Uterus (tissue), 4 donors: ENCODE measurements around the gene ANKRD55. TPM values are rescaled to one million over a fixed set of nuclear protein-coding genes. Genes with fewer than 3 reads are reported as not detected.
"Not testable (repeated sequence)": the region's sequence is repeated elsewhere in the genome, so short reads cannot be mapped to it uniquely, and the experiment has no call there.

Source experiments
- DNase-seq, 2 donors: peaks; one replicate each; pipeline ENCODE4 v3.0.0-alpha.2; 2019 to 2020
- H3K27ac ChIP-seq, 2 donors: fragments of 200-600 bp; sonication (generic); 1 replicate in 1 of 2; 2 replicates in 1 of 2; pipeline ENCODE4 v1.5.1; 2016 to 2018
- H3K27me3 ChIP-seq, 2 donors: fragments of 200-600 bp; sonication (generic); one replicate each; pipeline ENCODE4 v1.5.1; 2018 to 2019; ENCODE audit warnings: control low read depth in 1 of 2
- H3K36me3 ChIP-seq, 2 donors: fragments of 200-600 bp; sonication (generic); one replicate each; pipeline ENCODE4 v1.5.1; 2019; ENCODE audit warnings: control low read depth in 1 of 2
- H3K4me1 ChIP-seq, 2 donors: fragments of 200-600 bp; sonication (generic); one replicate each; pipeline ENCODE4 v1.5.1; 2018 to 2019; ENCODE audit warnings: control low read depth in 1 of 2
- H3K4me3 ChIP-seq, 2 donors: fragments of 200-600 bp; sonication (generic); 1 replicate in 1 of 2; 2 replicates in 1 of 2; pipeline ENCODE4 v1.5.1; 2018 to 2019; ENCODE audit warnings: mild to moderate bottlenecking in 1 of 2
- H3K9me3 ChIP-seq, 2 donors: fragments of 200-600 bp; sonication (generic); one replicate each; pipeline ENCODE4 v1.5.1; 2019; ENCODE audit warnings: control low read depth in 1 of 2
- POLR2A ChIP-seq, 2 donors: fragments of 450-650 bp; IDR thresholded peaks; one replicate each; pipeline ENCODE4 v1.6.1; 2016; ENCODE audit warnings: antibody characterized with exemption in 2 of 2, mild to moderate bottlenecking in 1 of 2, moderate library complexity in 1 of 2
- intact Hi-C: fragments of 100-400 bp; cut with DNase I; formaldehyde crosslinking; loops from one replicate; pipeline ENCODE4 v1.15.1; 2023; ENCODE audit warnings: low total_unique reads
- total RNA-seq, 4 donors: library from RNA; depleted of rRNA in 3 of 4; stranded (reverse); fragments of >200 nt in 3 of 4; gene quantifications; one replicate each; pipeline versions ENCODE4 v1.1.0 to v1.2.4, GENCODE V29; 2014 to 2023
- TF ChIP-seq, protein P1 (sequence below), 4 experiments: fragments of 200-600 bp in 2 of 4; fragments of 450-650 bp in 2 of 4; sonication (generic) in 2 of 4; IDR thresholded peaks; one replicate each; pipeline ENCODE4 v1.5.1; 2016 to 2019; ENCODE audit warnings: antibody characterized with exemption in 4 of 4, mild to moderate bottlenecking in 2 of 4, moderate library complexity in 1 of 4
- donor health status: DM: yes; HTN: yes; CAD: no.

ANKRD55 gene
- total RNA-seq, 4 donors from 2014 or later, result 0.55 TPM; not detected in 3

DNA sequence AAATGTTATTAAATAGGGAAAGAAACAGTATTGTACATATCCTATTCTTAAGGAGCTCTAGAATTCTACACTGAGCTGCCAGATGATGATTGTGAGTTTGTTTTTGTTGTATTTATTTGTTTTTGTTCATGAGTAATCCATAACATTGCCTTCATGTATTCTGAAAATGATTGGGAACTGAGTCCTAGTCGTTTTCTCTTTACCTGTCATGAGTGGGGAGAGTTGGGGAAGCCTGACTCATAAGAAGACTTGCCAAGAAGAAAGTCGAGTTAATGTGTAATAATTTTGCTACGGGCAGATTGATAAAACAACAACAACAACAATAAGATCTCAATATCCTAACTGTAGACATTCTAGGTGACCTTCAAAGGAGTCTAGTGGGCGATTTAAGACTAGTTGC, 103.8 kb downstream of the ANKRD55 start:
- no peak for TF ChIP-seq POLR2A (IDR thresholded peaks at IDR 0.05)
- TF ChIP-seq, protein P1, sequence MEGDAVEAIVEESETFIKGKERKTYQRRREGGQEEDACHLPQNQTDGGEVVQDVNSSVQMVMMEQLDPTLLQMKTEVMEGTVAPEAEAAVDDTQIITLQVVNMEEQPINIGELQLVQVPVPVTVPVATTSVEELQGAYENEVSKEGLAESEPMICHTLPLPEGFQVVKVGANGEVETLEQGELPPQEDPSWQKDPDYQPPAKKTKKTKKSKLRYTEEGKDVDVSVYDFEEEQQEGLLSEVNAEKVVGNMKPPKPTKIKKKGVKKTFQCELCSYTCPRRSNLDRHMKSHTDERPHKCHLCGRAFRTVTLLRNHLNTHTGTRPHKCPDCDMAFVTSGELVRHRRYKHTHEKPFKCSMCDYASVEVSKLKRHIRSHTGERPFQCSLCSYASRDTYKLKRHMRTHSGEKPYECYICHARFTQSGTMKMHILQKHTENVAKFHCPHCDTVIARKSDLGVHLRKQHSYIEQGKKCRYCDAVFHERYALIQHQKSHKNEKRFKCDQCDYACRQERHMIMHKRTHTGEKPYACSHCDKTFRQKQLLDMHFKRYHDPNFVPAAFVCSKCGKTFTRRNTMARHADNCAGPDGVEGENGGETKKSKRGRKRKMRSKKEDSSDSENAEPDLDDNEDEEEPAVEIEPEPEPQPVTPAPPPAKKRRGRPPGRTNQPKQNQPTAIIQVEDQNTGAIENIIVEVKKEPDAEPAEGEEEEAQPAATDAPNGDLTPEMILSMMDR (IDR thresholded peaks at IDR 0.05), result no peak
- intact Hi-C loops, result no loop called here
- Histone ChIP-seq H3K4me1 (no peaks in the 10 kb centered on the region), H3K9me3 (no peaks in the 10 kb centered on the region), H3K27ac (no peak overlapping the region), H3K27me3 (no peaks in the 10 kb centered on the region), H3K4me3 (no peak overlapping the region), H3K36me3 (no peaks in the 10 kb centered on the region)
- DNase-seq, result no peak

DNA sequence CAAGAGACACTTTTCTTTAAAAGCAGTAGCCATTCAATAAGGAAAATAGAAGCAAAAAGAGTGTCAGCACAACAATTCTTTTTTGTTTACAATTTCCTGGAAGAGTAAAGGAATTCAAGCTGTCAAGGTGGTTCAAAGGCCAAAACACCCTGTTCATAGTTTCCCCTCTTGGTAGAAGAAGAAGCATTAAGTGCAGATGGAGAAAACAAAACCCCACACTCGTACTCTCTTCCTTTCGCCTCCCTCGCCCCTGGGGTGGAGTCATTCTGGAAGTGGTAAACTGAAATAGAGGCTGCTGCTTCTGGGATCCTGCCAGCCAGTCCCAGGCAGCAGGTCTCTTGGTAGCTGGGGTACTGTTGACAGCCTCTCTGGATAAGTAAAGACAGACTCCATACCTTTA, 105.0 kb downstream of the ANKRD55 start:
- Histone ChIP-seq H3K4me3 (no peak overlapping the region), H3K36me3 (no peaks in the 10 kb centered on the region), H3K27me3 (no peaks in the 10 kb centered on the region), H3K4me1 (no peaks in the 10 kb centered on the region), H3K9me3 (no peaks in the 10 kb centered on the region), H3K27ac (no peak overlapping the region)
- no peak for DNase-seq
- intact Hi-C loops, result no loop called here
- no peak for TF ChIP-seq POLR2A (IDR thresholded peaks at IDR 0.05)
- TF ChIP-seq, protein P1 (IDR thresholded peaks at IDR 0.05), result no peak

DNA sequence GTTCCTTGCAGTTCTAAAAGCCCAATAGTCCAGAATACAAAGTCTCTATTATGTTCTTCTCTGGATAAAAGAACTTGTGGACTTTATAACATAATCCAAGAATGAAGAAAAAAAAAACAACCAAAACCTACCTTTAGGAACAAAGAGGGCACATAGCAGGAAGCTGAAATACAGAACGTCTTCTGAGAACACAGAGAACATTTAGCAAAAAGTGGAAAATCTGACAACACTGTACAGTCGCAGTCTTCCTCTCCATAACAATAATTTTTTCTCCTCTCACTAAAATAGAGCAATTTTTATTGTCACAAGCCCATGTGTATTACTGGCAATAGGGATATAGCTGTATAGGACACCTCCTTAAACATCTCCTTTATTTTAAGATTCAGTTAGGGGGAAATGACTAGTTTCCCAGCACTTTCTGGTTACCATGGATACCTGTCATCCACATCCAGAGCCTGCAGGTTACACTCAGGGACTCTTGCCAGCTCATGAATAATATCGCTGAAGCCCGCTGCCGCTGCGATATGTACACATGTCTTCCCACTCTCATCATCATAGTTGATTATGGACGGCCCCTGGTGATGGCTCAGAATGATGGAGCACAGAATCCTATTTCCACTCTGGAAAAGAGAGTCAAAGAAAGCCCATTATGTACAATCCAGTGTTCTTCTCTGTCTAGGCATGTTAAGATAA, 106.5 kb downstream of the ANKRD55 start:
- Histone ChIP-seq H3K27me3 (no peaks in the 10 kb centered on the region), H3K27ac (no peak overlapping the region), H3K36me3 (no peaks in the 10 kb centered on the region), H3K4me1 (no peaks in the 10 kb centered on the region), H3K4me3 (no peak overlapping the region), H3K9me3 (no peaks in the 10 kb centered on the region)
- TF ChIP-seq, protein P1 (IDR thresholded peaks at IDR 0.05), result no peak
- TF ChIP-seq POLR2A (IDR thresholded peaks at IDR 0.05), result no peak
- no peak for DNase-seq
- intact Hi-C loops, result no loop called here

DNA sequence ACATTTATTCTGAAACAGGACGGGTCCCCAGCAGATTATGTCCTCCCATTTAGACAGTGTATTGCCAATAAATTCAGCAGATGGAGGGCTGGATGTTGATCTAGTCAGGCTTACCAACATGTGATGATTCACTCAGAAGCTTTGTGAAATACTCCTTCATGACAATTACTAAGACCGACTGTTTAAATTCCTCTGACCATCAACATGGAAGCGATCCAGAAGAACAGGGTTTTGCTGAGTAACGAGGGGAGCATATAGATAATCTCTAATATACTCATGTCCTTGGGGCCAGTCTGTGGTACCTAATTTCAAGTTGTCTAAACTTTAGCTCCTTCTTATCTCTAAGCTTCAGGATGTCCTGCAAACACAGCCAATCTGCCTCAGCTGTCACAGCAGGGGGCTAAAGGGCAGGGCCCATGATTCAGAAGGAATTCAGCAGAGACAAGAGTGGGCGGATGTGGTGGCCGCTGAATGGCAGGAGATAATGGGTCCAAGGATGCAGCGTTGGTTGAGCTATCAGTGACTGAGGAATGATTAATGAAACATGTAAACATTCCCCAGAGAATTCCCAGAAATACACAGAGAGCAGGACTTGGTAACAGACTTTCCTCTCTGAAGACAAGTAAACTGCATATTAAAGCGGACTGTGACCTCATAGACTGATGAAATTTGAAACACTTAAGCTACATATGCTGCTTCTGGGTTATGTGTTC, 109.4 kb downstream of the ANKRD55 start:
- TF ChIP-seq POLR2A (IDR thresholded peaks at IDR 0.05), result no peak
- TF ChIP-seq, protein P1 (IDR thresholded peaks at IDR 0.05), result no peak
- intact Hi-C loops, result no loop called here
- H3K9me3 ChIP-seq, result no peaks in the 10 kb centered on the region
- H3K36me3 ChIP-seq, result no peaks in the 10 kb centered on the region
- H3K4me1 ChIP-seq, result no peaks in the 10 kb centered on the region
- H3K27me3 ChIP-seq, result no peaks in the 10 kb centered on the region
- no peak overlapping the region for H3K4me3 ChIP-seq
- DNase-seq, result peak; percentile 47 to 67
- H3K27ac ChIP-seq, result peak overlapping the region; percentile 63 to 69

DNA sequence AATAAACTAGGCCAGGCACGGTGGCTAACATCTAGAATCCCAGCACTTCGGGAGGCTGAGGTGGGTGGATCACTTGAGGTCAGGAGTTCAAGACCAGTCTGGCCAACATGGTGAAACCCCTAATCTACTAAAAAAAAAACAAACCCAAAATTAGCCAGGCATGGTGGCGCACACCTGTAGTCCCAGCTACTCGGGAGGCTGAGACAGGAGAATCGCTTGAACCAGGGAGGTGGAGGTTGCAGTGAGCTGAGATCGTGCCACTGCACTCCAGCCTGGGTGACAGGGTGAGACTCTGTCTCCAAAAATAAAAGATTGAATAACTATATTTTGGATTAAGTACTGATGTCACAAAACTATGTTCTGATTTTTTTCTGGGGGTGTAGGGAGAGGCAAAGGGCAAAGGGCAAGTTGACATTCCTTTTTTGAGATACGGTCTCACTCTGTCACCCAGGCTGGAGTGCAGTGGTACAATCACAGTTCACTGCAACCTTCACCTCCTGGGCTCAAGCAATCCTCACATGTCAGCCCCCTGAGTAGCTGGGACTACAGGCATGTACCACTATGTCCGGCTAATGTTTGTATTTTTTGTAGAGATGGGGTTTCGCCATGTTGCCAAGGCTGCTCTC, 110.7 kb downstream of the ANKRD55 start:
- H3K27me3 ChIP-seq, H3K4me1 ChIP-seq, DNase-seq, H3K9me3 ChIP-seq, intact Hi-C loops, H3K4me3 ChIP-seq, H3K36me3 ChIP-seq: not testable (repeated sequence)
- peak overlapping the region in 1 of 2 donors; percentile 63 for H3K27ac ChIP-seq
